Endothelial cell (in vitro differentiated cells): ENCODE results near the gene ALX3. TPM values are rescaled to one million over a fixed set of nuclear protein-coding genes. Genes with fewer than 3 reads are reported as not detected.

Experiments
- DNase-seq: peaks from one replicate; pipeline ENCODE4 v3.0.0; 2021; ENCODE audit warnings: low spot score
- H3K27ac Mint-ChIP-seq: one replicate; pipeline ENCODE4 v1.8.0; 2021; ENCODE audit warnings: mixed read lengths, inconsistent platforms; ENCODE audit not compliant: unreplicated experiment
- H3K27me3 Mint-ChIP-seq: one replicate; pipeline ENCODE4 v1.8.0; 2021; ENCODE audit warnings: mild to moderate bottlenecking, moderate library complexity, mixed read lengths, inconsistent platforms; ENCODE audit not compliant: unreplicated experiment
- H3K36me3 Mint-ChIP-seq: one replicate; pipeline ENCODE4 v1.8.0; 2021; ENCODE audit warnings: mild to moderate bottlenecking, low read depth, mixed read lengths, inconsistent platforms; ENCODE audit not compliant: unreplicated experiment
- H3K4me1 Mint-ChIP-seq: one replicate; pipeline ENCODE4 v1.8.0; 2021; ENCODE audit warnings: mild to moderate bottlenecking, mixed read lengths, inconsistent platforms; ENCODE audit not compliant: unreplicated experiment
- H3K4me3 Mint-ChIP-seq: one replicate; pipeline ENCODE4 v1.8.0; 2021; ENCODE audit warnings: mild to moderate bottlenecking, mixed read lengths, inconsistent platforms; ENCODE audit not compliant: unreplicated experiment
- H3K9me3 Mint-ChIP-seq: one replicate; pipeline ENCODE4 v1.8.0; 2021; ENCODE audit warnings: mixed read lengths, inconsistent platforms; ENCODE audit not compliant: unreplicated experiment
- total RNA-seq: library from RNA; stranded (reverse); fragmentation: NEBNext Ultra II Directional; extraction: Animal tissue kit (Norgen Biotek cat#: 25700); gene quantifications from one replicate; pipeline ENCODE4 v1.2.1, GENCODE V29; 2021; ENCODE audit not compliant: unreplicated experiment
- TF ChIP-seq, protein P1 (sequence below): fragments of 200-600 bp; sonication (generic); IDR thresholded peaks from one replicate; pipeline ENCODE4 v1.5.0; 2021; ENCODE audit warnings: antibody characterized with exemption; ENCODE audit not compliant: unreplicated experiment

Gene ALX3
- total RNA-seq, 1 donor from 2014 or later, result not detected

DNA sequence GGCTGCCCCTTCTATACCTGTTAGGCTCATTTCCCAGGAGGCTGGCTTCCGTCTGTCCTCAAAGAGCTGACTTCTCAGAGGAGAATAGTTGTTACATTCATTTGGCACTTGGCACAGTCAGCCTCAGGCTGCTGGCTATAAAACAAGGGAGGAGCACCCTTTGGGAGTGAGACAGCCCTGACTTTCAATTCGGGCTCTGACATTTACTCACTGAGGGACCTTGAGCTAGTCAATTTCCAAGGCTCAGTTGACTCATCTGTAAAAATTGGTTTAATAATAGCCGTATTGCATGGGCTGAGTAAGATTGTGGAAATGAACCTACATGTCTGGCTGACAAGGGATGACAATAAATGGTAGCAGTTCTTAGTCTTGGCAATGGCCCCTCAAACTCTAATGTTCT is 13.7 kb downstream of the ALX3 start:
- Mint-ChIP-seq H3K27me3 (peaks cover 12% of the 10 kb centered on the region), H3K36me3 (peaks cover 49% of the 10 kb centered on the region), H3K4me1 (peaks cover 50% of the 10 kb centered on the region), H3K4me3 (no peak overlapping the region), H3K27ac (no peak overlapping the region), H3K9me3 (no peaks in the 10 kb centered on the region)
- no peak for DNase-seq
- TF ChIP-seq, protein P1, sequence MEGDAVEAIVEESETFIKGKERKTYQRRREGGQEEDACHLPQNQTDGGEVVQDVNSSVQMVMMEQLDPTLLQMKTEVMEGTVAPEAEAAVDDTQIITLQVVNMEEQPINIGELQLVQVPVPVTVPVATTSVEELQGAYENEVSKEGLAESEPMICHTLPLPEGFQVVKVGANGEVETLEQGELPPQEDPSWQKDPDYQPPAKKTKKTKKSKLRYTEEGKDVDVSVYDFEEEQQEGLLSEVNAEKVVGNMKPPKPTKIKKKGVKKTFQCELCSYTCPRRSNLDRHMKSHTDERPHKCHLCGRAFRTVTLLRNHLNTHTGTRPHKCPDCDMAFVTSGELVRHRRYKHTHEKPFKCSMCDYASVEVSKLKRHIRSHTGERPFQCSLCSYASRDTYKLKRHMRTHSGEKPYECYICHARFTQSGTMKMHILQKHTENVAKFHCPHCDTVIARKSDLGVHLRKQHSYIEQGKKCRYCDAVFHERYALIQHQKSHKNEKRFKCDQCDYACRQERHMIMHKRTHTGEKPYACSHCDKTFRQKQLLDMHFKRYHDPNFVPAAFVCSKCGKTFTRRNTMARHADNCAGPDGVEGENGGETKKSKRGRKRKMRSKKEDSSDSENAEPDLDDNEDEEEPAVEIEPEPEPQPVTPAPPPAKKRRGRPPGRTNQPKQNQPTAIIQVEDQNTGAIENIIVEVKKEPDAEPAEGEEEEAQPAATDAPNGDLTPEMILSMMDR, result no peak

DNA sequence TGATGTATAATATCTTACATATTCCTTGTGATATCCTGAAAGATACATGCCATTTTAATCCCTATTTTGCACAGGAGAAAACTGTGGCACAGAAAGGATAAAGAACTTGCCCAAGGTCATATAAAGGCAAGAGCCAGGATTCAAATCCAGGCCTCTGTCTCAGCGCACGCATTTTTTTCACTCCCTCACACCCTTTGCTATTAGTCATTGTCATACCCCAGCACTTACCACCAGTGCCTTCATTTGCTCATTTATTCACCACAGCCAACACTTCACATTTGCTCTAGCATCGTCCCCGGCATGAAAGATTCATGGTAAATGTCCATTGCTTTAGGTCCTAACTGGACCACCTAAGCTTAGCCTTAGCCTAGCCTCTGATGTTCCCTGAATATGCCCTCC is 14.2 kb downstream of the ALX3 start:
- no peak for DNase-seq
- Mint-ChIP-seq H3K27ac (no peak overlapping the region), H3K36me3 (peaks cover 49% of the 10 kb centered on the region), H3K27me3 (peaks cover 12% of the 10 kb centered on the region), H3K9me3 (no peaks in the 10 kb centered on the region), H3K4me3 (peak overlapping the region; percentile 72), H3K4me1 (peaks cover 46% of the 10 kb centered on the region)
- TF ChIP-seq, protein P1, result no peak

DNA sequence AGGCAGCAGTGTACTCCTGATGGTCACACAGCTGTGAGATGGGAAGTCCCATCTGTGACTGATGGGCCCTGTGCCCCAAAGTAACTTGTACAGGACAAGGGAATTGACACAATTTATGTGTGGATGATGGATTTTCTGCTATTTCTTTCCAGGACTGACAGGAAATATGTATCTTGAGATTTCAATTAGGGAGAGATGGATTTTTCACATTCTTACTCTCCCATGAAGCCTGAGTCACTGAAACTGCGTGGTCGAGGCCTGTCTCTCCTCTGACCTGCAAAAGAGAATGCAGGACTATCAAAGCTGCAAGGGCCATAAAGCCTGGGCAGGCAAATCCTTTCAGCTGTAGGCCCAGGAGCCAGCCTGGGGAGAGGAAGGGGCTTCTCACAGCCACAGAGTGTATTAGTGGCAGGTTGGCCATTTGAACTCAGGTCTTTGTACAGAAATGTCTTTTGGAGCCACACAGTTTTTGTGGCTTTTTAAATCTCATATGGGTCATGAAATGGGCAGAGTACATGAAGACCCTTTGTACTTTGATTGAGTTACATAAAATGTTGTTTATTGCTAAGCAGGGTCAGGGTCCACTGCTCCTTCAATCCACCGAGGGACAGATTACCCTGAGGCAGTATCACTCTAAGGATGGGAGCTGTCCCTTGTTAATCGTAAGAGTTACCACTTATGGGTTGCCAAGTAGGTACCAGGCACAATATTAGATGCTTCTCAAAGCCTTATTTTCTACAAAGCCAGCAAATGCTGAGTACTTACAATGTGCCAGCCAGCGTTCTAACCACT is 14.8 kb downstream of the ALX3 start:
- Mint-ChIP-seq H3K9me3 (no peaks in the 10 kb centered on the region), H3K27ac (no peak overlapping the region), H3K4me3 (no peak overlapping the region), H3K4me1 (peaks cover 44% of the 10 kb centered on the region), H3K36me3 (peaks cover 51% of the 10 kb centered on the region), H3K27me3 (peaks cover 9% of the 10 kb centered on the region)
- TF ChIP-seq, protein P1, result no peak
- DNase-seq, result no peak

DNA sequence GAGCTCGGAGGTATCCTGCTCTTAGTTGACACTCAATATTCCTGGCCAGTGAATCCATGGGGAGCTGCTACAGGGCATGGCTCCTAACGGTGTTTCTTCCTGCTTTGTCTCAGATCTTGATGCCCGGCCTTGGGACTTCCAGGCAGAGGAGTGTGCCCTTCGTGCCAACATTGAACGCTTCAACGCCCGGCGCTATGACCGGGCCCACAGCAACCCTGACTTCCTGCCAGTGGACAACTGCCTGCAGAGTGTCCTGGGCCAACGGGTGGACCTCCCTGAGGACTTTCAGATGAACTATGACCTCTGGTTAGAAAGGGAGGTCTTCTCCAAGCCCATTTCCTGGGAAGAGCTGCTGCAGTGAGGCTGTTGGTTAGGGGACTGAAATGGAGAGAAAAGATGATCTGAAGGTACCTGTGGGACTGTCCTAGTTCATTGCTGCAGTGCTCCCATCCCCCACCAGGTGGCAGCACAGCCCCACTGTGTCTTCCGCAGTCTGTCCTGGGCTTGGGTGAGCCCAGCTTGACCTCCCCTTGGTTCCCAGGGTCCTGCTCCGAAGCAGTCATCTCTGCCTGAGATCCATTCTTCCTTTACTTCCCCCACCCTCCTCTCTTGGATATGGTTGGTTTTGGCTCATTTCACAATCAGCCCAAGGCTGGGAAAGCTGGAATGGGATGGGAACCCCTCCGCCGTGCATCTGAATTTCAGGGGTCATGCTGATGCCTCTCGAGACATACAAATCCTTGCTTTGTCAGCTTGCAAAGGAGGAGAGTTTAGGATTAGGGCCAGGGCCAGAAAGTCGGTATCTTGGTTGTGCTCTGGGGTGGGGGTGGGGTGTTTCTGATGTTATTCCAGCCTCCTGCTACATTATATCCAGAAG is 16.7 kb downstream of the ALX3 start:
- H3K4me3 Mint-ChIP-seq, result peak overlapping the region; percentile 57
- peak; percentile 84 for DNase-seq
- no peaks in the 10 kb centered on the region for H3K9me3 Mint-ChIP-seq
- H3K27ac Mint-ChIP-seq, result no peak overlapping the region
- H3K36me3 Mint-ChIP-seq, result peaks cover 57% of the 10 kb centered on the region
- TF ChIP-seq, protein P1, result peak; percentile 89
- peaks cover 30% of the 10 kb centered on the region for H3K4me1 Mint-ChIP-seq
- H3K27me3 Mint-ChIP-seq, result peaks cover 7% of the 10 kb centered on the region

DNA sequence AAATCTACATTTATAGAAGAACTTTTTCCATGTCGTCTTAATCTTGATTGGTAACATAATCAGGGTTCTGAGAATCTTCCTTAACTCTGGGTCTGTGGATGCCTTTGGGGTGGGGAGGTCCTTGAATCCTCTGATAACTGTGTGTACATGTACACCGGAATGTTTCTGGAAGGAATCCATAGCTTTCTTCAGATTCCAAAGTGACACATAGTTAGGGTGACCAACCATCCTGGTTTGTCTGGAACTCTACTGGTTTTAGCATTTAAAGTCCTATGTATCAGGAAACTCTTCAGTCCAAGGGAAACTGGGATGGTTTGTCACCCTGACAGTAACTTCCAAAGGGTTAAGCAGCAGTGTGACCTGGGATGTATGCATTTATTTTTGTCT is 19.2 kb downstream of the ALX3 start:
- H3K4me3 Mint-ChIP-seq, result no peak overlapping the region
- no peak overlapping the region for H3K27ac Mint-ChIP-seq
- H3K9me3 Mint-ChIP-seq, result no peaks in the 10 kb centered on the region
- H3K36me3 Mint-ChIP-seq, result peaks cover 59% of the 10 kb centered on the region
- TF ChIP-seq, protein P1, result no peak
- DNase-seq, result no peak
- H3K27me3 Mint-ChIP-seq, result peaks cover 5% of the 10 kb centered on the region
- H3K4me1 Mint-ChIP-seq, result peaks cover 10% of the 10 kb centered on the region
